Activated naive CD8-positive, alpha-beta T cell treated with anti-CD3 and anti-CD28 coated beads for 36 hours (primary cell): ENCODE measurements around the gene NAE1. TPM values are rescaled to one million over a fixed set of nuclear protein-coding genes. Genes with fewer than 3 reads are reported as not detected.

Experiments used
- DNase-seq: peaks from one replicate; pipeline ENCODE4 v3.0.0; 2021
- H3K27ac Mint-ChIP-seq: one replicate; pipeline ENCODE4 v1.8.0; 2022; ENCODE audit warnings: mild to moderate bottlenecking, moderate library complexity, mixed read lengths
- H3K27me3 Mint-ChIP-seq: one replicate; pipeline ENCODE4 v1.8.0; 2022; ENCODE audit warnings: mild to moderate bottlenecking, mixed read lengths
- H3K36me3 Mint-ChIP-seq: one replicate; pipeline ENCODE4 v1.8.0; 2021; ENCODE audit warnings: mild to moderate bottlenecking, mixed read lengths
- H3K4me1 Mint-ChIP-seq: one replicate; pipeline ENCODE4 v1.8.0; 2021; ENCODE audit warnings: mixed read lengths
- H3K4me3 Mint-ChIP-seq: one replicate; pipeline ENCODE4 v1.8.0; 2022; ENCODE audit warnings: mild to moderate bottlenecking, moderate library complexity, mixed read lengths
- H3K9me3 Mint-ChIP-seq: one replicate; pipeline ENCODE4 v1.8.0; 2022; ENCODE audit warnings: mixed read lengths
- total RNA-seq, 2 experiments: library from RNA; stranded (reverse); gene quantifications; one replicate each; pipeline ENCODE4 v1.2.3, GENCODE V29; 2021

The NAE1 gene
- total RNA-seq, 2 experiments from 2014 or later = 118 to 121 TPM

DNA sequence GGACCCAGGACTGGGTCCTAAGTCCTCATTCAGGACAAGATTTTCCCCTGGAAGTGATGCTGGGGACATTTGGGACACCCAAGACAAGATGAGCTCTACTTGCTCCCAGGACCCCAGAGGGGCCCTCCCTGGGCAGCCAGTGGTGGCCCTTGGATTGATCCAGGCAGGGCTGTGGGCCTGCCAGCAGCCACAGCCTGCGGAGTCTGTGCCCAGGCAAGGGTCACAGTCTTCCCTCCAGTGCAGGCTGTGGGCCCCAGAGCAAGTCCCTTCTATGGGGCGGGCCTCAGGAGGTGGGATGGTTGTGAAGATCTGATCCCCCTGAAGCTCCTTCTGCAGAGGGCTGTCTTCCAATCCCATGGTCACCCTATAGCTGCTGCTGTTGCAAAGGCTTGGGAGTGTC, 26.0 kb upstream of the NAE1 start:
- H3K27ac Mint-ChIP-seq = no peak overlapping the region
- H3K4me1 Mint-ChIP-seq = no peaks in the 10 kb centered on the region
- no peaks in the 10 kb centered on the region for H3K27me3 Mint-ChIP-seq
- H3K36me3 Mint-ChIP-seq = no peaks in the 10 kb centered on the region
- DNase-seq = no peak
- no peaks in the 10 kb centered on the region for H3K9me3 Mint-ChIP-seq
- H3K4me3 Mint-ChIP-seq = no peak overlapping the region

DNA sequence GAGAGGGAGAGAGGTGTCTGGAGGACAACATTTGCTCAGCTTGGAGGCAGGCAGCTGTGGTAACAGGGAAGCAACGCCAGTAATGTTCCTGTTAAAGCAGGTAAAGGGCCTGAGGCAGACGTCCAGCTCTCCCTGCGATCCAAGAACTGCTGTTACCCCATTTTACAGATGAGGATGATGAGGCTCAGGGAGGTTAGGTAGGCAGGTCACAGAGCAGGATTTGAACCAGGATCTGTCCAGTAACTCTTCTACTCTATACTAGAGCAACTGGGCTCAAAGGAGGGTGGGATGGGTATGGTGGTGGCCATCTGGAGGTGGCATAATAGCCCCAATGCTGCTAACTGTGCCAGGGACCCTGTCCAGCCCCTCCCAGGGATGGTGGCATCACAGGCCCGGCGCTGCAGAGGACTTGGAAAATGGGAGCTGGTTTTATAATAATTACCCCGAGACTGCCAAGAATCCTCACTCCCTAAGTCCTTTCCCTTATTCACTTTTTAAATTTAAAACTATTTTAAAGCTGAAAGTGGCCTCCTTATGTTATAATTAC, 25.5 kb upstream of the NAE1 start:
- Mint-ChIP-seq H3K36me3 (no peaks in the 10 kb centered on the region), H3K9me3 (no peaks in the 10 kb centered on the region), H3K4me1 (no peaks in the 10 kb centered on the region), H3K27ac (no peak overlapping the region), H3K27me3 (no peaks in the 10 kb centered on the region), H3K4me3 (no peak overlapping the region)
- no peak for DNase-seq

DNA sequence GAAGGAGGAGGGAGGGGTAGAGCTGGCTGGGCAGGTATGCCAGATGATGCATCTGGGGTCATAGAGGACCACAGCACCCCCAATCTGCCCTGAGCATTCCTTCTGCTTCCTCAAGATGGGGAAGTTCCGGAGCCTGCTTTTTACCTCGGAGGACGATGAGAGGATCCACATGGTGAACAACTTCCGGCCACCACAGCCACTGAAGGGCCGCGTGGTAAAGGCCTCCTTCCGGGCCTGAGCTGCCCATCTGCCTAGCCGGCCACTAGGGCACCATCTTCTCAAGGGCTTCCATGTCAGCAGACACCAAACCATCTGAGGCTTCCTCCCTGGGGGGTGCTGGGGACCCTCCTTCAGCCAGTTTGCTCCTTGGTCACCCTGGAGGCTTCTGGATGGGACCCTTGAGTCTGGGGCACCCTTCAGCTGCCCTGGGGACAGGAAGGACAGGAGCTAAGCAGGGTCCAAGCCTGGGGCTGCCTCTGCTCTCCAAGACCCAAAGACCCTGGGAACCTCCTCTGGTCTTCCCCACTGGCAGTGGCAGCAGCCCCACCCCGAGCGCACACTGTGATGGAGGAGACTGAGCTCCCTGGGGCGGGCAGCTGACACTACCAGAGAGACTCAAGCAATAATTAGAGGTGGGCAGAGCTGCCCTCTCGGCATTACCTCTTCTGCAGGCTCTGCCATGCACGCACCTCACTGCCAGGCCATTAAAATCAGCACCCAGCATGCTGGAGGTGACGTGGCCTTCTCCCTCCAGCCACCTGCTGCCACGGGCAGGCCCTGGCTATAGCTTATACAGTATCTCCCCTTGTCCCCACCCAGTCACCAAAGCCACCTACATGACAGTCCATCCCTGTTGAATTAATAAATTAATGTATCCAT, 22.7 kb upstream of the NAE1 start:
- H3K36me3 Mint-ChIP-seq = no peaks in the 10 kb centered on the region
- DNase-seq = no peak
- no peaks in the 10 kb centered on the region for H3K9me3 Mint-ChIP-seq
- no peaks in the 10 kb centered on the region for H3K4me1 Mint-ChIP-seq
- H3K4me3 Mint-ChIP-seq = no peak overlapping the region
- H3K27me3 Mint-ChIP-seq = peaks cover under 1% of the 10 kb centered on the region
- no peak overlapping the region for H3K27ac Mint-ChIP-seq

DNA sequence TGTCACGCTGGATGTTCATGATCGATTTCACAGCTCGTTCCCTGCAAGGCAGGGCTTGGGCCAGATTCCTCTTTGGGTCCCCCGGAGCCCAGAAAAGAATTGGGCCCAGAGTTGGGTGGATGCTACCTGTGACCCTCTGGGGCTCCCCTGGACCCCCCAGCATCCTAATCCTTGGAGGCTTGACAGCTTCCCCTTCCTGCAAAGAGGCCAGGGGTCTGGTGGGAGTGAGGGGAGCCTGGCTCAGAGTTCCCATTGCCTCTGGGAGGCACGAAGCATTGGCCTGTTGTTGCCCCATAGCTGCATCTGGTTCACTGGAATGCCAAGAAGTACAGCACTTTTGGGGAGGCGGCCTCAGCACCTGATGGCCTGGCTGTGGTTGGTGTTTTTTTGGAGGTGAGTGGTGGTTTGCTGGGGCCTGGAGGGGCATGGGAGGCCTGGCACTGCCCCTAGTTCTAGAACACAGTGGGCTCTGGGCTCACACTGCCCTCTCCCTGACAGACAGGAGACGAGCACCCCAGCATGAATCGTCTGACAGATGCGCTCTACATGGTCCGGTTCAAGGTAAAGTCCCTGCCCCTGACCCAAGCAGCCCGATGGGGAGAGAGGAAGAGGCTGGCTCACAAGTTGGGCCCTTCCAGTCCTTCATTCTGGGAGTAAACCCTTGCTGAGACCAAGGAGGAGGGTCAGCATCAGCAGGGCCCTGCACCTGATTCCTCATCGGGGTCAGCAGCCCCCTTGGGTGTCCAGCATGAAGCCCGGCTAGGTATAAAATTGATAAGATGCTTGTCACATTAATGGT, 20.6 kb upstream of the NAE1 start:
- Mint-ChIP-seq H3K27ac (no peak overlapping the region), H3K9me3 (no peaks in the 10 kb centered on the region), H3K36me3 (no peaks in the 10 kb centered on the region), H3K4me3 (no peak overlapping the region), H3K27me3 (peaks cover 6% of the 10 kb centered on the region), H3K4me1 (peaks cover 6% of the 10 kb centered on the region)
- DNase-seq = no peak

DNA sequence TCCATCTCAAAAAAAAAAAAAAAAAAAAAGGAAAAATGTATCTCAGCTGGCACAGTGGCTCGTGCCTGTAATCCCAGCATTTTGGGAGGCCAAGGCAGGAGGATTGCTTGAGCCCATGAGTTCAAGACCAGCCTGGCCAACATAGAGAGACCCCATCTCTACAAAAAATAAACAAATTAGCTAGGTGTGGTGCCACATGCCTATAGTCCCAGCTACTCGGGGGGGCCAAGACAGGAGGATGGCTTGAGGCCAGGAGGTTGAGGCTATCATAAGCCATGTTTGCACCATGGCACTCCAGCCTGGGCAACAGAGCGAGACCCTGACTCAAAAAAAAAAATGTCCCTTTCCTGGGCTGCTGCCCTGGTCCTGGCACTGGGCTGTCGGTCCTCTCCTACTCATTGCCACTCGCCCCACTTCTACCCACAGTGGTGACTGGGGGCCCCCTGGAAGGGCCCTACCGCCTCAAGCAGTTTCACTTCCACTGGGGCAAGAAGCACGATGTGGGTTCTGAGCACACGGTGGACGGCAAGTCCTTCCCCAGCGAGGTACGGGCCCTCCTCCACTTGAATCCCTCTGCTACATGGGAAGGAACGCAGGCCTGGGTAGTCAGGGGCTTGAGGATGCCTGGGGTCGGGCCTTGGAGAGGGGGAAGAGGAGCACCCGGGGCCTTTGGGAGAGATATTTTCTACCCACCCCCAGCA, 19.5 kb upstream of the NAE1 start:
- H3K4me3 Mint-ChIP-seq = no peak overlapping the region

DNA sequence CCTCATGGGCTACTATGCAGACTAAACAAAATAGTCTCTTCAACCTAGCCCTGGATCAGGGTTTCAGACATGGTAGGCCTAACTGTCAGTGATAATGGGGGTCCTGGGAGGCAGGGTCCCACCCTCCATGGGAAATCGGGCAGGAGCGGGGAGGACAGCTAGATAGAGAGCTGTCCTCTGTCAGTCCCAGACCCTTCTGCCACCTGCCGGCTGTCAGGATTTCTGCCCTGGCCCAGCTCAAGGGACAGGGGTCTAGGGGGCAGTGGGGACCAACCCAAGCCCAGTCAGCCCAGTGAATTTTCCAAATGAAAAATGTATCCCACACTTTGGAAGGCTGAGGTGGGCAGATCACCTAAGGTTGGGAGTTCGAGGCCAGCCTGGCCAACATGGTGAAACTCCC, 18.8 kb upstream of the NAE1 start:
- Mint-ChIP-seq H3K4me3 (no peak overlapping the region), H3K9me3 (no peaks in the 10 kb centered on the region), H3K4me1 (peaks cover 6% of the 10 kb centered on the region), H3K27ac (no peak overlapping the region), H3K36me3 (no peaks in the 10 kb centered on the region), H3K27me3 (peaks cover 22% of the 10 kb centered on the region)
- DNase-seq = no peak

More for the DNA sequence above, 19.5 kb upstream of the NAE1 start:
- Mint-ChIP-seq H3K27me3 (peaks cover 17% of the 10 kb centered on the region), H3K36me3 (no peaks in the 10 kb centered on the region), H3K27ac (no peak overlapping the region), H3K4me1 (peaks cover 6% of the 10 kb centered on the region), H3K9me3 (no peaks in the 10 kb centered on the region)
- DNase-seq = no peak

DNA sequence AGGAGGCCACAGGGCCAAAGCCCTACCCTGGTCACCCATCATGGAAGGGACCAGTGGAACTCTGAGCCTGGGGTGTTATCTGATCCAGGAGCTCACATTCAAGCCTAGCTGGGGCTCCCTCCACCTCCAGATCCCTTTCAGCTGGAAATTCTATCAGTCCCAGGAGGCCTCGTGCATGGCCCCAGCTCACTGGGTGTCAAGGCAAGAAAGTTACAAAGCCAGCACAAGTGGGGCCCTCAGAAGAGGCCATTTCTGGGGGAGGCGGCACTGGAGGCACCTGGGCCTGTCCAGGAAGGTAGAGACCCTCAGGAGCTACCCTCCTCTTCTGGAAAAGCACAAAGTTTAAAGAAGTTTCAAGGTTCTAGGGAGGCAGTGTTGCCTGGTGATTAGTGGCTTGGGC, 18.2 kb upstream of the NAE1 start:
- peaks cover 24% of the 10 kb centered on the region for H3K27me3 Mint-ChIP-seq

DNA sequence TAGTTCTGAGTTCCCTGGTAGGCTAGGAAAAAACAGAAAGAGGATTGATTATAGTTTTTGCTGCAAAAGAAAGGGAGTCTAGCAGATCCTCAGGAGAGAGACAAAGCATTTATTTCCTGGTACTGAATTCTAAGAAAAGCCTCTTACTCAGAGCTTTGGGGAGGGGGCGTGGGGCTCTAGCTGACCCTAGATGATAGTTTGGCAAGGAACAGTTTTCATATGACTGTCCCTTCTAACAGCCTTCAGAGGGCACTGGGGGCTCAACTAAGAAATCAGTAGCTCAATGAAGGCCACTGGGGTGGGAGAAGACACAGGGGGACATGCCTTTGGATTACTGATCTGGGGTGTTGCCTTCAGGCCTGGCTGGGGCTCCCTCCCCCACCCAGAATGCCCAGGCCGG, 17.4 kb upstream of the NAE1 start:
- no peak for DNase-seq
- no peaks in the 10 kb centered on the region for H3K9me3 Mint-ChIP-seq
- no peaks in the 10 kb centered on the region for H3K36me3 Mint-ChIP-seq
- H3K27me3 Mint-ChIP-seq = peaks cover 32% of the 10 kb centered on the region
- peaks cover 6% of the 10 kb centered on the region for H3K4me1 Mint-ChIP-seq
- no peak overlapping the region for H3K4me3 Mint-ChIP-seq
- no peak overlapping the region for H3K27ac Mint-ChIP-seq

More for the DNA sequence above, 18.2 kb upstream of the NAE1 start:
- Mint-ChIP-seq H3K36me3 (no peaks in the 10 kb centered on the region), H3K4me3 (no peak overlapping the region), H3K4me1 (peaks cover 6% of the 10 kb centered on the region), H3K27ac (no peak overlapping the region), H3K9me3 (no peaks in the 10 kb centered on the region)
- no peak for DNase-seq

DNA sequence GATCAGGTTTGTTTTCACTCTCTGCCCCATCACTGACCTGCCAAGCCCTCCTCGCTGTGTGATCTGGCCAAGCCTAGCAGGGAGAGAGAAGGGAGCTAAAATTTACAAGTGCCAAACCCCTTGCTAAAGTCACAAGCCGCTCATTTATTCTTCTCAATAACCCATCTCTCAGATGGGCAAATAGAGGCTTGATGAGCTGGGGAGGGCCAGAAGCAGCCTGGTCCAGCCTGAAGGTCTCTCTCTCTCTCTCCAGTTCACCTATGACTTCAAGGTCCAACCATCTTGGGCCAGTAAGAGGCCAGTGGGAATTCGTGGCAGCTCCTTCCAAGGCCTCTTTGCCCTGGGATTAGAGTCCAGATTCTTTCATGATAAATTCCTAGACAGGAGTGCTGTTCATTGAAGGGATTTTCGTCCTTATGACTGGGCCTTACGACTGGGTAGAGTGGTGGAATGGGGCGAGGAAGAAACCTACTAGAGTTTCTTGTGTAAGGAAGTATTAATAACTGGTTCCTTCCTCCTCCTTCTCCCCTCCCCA, 16.8 kb upstream of the NAE1 start:
- Mint-ChIP-seq H3K9me3 (no peaks in the 10 kb centered on the region), H3K36me3 (no peaks in the 10 kb centered on the region), H3K4me1 (peaks cover 6% of the 10 kb centered on the region), H3K27ac (no peak overlapping the region), H3K4me3 (no peak overlapping the region), H3K27me3 (peaks cover 38% of the 10 kb centered on the region)
- no peak for DNase-seq

DNA sequence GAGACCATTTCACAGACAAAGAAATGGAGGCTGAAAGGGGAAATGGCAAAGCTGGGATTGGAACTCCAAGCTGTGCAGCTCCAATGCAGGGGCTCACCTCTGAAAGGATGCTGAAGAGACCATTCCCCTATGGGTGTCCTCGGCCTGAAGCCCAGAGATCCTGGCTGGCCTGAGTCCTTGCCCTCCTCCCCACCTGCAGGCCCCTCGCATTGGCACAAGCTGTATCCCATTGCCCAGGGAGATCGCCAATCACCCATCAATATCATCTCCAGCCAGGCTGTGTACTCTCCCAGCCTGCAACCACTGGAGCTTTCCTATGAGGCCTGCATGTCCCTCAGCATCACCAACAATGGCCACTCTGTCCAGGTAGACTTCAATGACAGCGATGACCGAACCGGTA, 16.1 kb upstream of the NAE1 start:
- Mint-ChIP-seq H3K4me1 (peaks cover 6% of the 10 kb centered on the region), H3K27ac (no peak overlapping the region), H3K4me3 (no peak overlapping the region), H3K9me3 (no peaks in the 10 kb centered on the region), H3K36me3 (no peaks in the 10 kb centered on the region), H3K27me3 (peaks cover 41% of the 10 kb centered on the region)
- DNase-seq = no peak

DNA sequence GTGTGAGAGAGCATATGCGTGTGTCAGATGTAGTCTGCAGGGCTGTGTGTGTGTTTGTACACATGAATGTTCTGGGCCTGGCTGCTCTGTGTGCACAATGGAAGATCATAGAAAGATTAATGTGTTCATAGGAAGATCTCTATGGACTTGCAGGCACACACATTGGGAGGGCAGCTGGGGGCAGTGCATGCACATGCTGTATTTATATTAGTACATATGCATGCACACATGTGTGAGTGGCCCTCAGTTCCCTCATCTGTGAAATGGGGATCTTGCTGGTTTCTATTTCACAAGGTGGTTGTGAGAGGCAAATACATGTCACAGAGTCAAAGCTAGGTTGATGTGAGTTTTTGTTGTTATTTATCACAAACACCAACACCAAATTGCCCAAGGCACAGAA, 15.5 kb upstream of the NAE1 start:
- Mint-ChIP-seq H3K36me3 (no peaks in the 10 kb centered on the region), H3K27me3 (peaks cover 41% of the 10 kb centered on the region), H3K27ac (no peak overlapping the region), H3K4me1 (peaks cover 6% of the 10 kb centered on the region), H3K9me3 (no peaks in the 10 kb centered on the region), H3K4me3 (no peak overlapping the region)
- DNase-seq = no peak

DNA sequence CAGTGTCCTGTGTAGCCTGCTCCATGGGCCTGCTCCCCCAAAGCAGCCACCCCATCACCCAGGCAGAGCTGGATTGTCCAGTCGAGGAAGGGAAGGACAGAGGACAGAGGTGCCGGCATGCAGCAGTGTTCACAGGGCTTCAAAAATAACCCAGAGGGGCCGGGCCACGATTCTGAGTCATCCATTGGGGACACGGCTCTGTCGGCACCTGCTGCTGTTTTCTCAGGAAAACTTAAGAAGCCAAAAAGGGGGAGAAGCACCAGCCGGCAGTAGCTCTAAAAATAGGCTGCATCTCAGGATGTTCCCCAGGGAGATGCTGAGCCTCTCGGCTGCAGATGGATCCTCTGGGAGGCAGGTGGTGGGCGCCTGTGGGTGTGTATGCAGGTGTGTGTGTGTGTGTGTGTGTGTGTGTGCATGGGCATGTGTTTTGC, 15.0 kb upstream of the NAE1 start:
- Mint-ChIP-seq H3K36me3 (no peaks in the 10 kb centered on the region), H3K27me3 (peaks cover 41% of the 10 kb centered on the region), H3K4me3 (no peak overlapping the region), H3K4me1 (peaks cover 6% of the 10 kb centered on the region), H3K27ac (no peak overlapping the region), H3K9me3 (no peaks in the 10 kb centered on the region)
- DNase-seq = no peak

DNA sequence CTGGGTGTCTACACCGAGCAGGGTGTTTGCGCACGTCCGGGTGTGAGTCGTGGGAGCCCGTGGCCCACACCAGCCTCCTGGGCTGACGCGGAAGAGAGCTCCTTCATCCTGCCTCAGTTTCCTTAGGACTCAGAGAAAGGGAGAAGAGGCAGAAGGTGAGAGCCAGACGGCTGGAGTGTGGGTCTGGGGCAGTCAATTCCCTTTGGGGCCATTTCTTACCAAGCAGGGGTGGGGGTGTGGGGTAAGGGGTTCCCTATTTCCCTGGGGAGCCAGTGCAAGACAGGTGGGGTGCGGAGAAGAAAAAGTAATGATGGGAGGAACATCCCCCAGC, 14.3 kb upstream of the NAE1 start:
- Mint-ChIP-seq H3K9me3 (no peaks in the 10 kb centered on the region), H3K27ac (no peak overlapping the region), H3K4me1 (peaks cover 6% of the 10 kb centered on the region), H3K27me3 (peaks cover 44% of the 10 kb centered on the region), H3K36me3 (no peaks in the 10 kb centered on the region), H3K4me3 (peak overlapping the region; percentile 29)
- no peak for DNase-seq

DNA sequence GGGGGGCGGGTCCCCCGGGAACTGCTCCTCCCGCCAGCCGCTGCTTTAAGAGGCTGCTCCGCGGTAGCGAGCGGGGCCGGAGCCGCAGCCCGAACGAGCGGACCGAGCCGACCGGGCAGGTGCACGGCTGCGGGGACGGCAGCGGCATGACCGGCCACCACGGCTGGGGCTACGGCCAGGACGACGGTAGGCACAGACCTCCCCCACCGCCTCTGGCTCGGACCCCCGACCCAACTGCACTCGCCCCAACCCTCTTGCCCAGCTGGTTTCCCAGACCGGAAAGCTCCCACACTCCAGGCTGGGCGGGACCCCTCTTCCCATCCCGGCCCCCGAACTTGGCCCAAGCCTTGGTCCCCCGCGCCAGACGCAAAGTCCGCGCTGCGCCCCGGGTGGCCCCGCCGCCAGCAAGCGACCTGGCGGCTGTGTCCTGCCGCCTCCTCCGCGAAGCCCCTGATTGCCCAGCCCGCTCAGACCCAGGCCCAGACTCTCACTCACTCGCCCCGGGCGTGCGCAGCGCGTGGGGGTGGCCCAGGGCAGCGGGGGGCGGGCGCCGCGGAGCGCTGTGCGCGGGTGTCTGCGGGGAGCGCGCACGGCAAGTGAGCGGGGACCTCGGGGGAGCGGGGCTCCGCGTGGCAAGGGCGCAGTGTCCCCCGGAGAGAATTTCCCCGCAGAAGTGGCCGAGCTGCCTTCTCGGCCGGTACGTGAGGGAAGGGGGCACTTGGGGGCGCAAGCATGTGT, 13.7 kb upstream of the NAE1 start, which contains the start of gene CA7:
Gene CA7, plus strand, starts transcription at position 73 of the 738 bp plus-strand sequence. Its CDS starts 74 bp downstream, at position 147.
- DNase-seq = no peak

More for the DNA sequence above, 13.7 kb upstream of the NAE1 start, which contains the start of gene CA7:
- peaks cover 6% of the 10 kb centered on the region for H3K4me1 Mint-ChIP-seq
- H3K27ac Mint-ChIP-seq = no peak within 1 kb of the TSS
- H3K27me3 Mint-ChIP-seq = peaks cover 48% of the 10 kb centered on the region
- peak within 1 kb of the TSS; percentile 61 for H3K4me3 Mint-ChIP-seq
- H3K9me3 Mint-ChIP-seq = no peaks in the 10 kb centered on the region
- H3K36me3 Mint-ChIP-seq = no peaks in the 10 kb centered on the region
